RWPE1 (cell line): Measurements from ENCODE around the gene NMNAT2.

Experiments used
- CTCF ChIA-PET: fragments of 350-600 bp; sonication (Branson Sonifier 250); formaldehyde crosslinking; extraction: SDS; loops from one replicate; lab custom pipeline; 2021; lab: Yijun Ruan, JAX
- POLR2A ChIA-PET: fragments of 400-600 bp; formaldehyde crosslinking; extraction: SDS; loops from one replicate; lab custom pipeline; 2020; ENCODE audit warnings: antibody characterized with exemption; ENCODE audit not compliant: low non-redundant PET; lab: Yijun Ruan, JAX
- DNase-seq: peaks from one replicate; pipeline ENCODE4 v3.0.0; 2012; ENCODE audit warnings: low spot score
- H3K27ac ChIP-seq: fragments of 450-650 bp; 2 replicates; pipeline ENCODE4 v1.5.1; 2017
- CTCF ChIP-seq: fragments of 450-650 bp; conservative IDR thresholded peaks from 2 replicates; pipeline ENCODE4 v1.5.1; 2017; ENCODE audit warnings: low read depth, mild to moderate bottlenecking

NMNAT2 gene

GRCh38 chr1:183416850-183417771, 1.1 kb downstream of the NMNAT2 start:
- H3K27ac ChIP-seq: no peak overlapping the region

GRCh38 chr1:183414365-183414764, 3.8 kb downstream of the NMNAT2 start:
- ChIA-PET POLR2A (no interaction called here), CTCF (no interaction called here)
- no peak for DNase-seq
- H3K27ac ChIP-seq: no peak overlapping the region
- TF ChIP-seq CTCF: no peak

More at GRCh38 chr1:183416850-183417771, 1.1 kb downstream of the NMNAT2 start:
- ChIA-PET POLR2A (no interaction called here), CTCF (no interaction called here)
- TF ChIP-seq CTCF: no peak
- DNase-seq: peak; percentile 48

- no peak overlapping the region for H3K27ac ChIP-seq
- ChIA-PET CTCF (no interaction called here), POLR2A (no interaction called here)
- no peak for TF ChIP-seq CTCF
- no peak for DNase-seq
These were observed 7.1 kb downstream of the NMNAT2 start for GRCh38 chr1:183411091-183411490.

- TF ChIP-seq CTCF: no peak
- ChIA-PET POLR2A (no interaction called here), CTCF (no interaction called here)
- no peak overlapping the region for H3K27ac ChIP-seq
- no peak for DNase-seq
These were observed 10.2 kb downstream of the NMNAT2 start for GRCh38 chr1:183407961-183408360.

- TF ChIP-seq CTCF: no peak
- no peak overlapping the region for H3K27ac ChIP-seq
- POLR2A ChIA-PET: no interaction called here
- CTCF ChIA-PET: no interaction called here
- DNase-seq: no peak
These were observed 10.7 kb downstream of the NMNAT2 start for GRCh38 chr1:183407474-183407873.

GRCh38 chr1:183404476-183404875, 13.7 kb downstream of the NMNAT2 start:
- ChIA-PET CTCF (interaction anchor here (0.6 kb wide), 1 partner anchor 462 kb away, joined by 3 read pairs; no protein-coding TSS in a partner anchor), POLR2A (no interaction called here)
- DNase-seq: no peak
- no peak overlapping the region for H3K27ac ChIP-seq
- no peak for TF ChIP-seq CTCF
